Renal cortical epithelial cell (primary cell): ENCODE results near the gene TDP1. TPM values are rescaled to one million over a fixed set of nuclear protein-coding genes. Genes with fewer than 3 reads are reported as not detected.

ENCODE experiments used
- DNase-seq: peaks from one replicate; pipeline ENCODE4 v3.0.0-alpha.2; 2011; ENCODE audit warnings: low read depth
- total RNA-seq: library from RNA; depleted of rRNA; stranded (reverse); fragments of >200 nt; gene quantifications from 2 replicates; pipeline ENCODE4 v1.2.3, GENCODE V29; 2014

The TDP1 gene
- total RNA-seq = 36.6 and 67.4 TPM in 2 replicates

GRCh38 chr14:89955745-89956660 is at the start of gene TDP1:
TSS of gene TDP1 (plus strand) at chr14:89955927. CDS start at chr14:89963115, 7,188 bp downstream.
- peak; percentile 89 for DNase-seq

GRCh38 chr14:89906000-89906399 is 49.7 kb upstream of the TDP1 start:
- no peak for DNase-seq

GRCh38 chr14:89907655-89908054 is 48.1 kb upstream of the TDP1 start:
- DNase-seq = no peak

- no peak for DNase-seq
Measured at GRCh38 chr14:89908712-89909450, 46.8 kb upstream of the TDP1 start.

GRCh38 chr14:89909586-89909985 is 46.1 kb upstream of the TDP1 start:
- DNase-seq = no peak

- DNase-seq = peak; percentile 50
Measured at GRCh38 chr14:89910691-89911009, 45.1 kb upstream of the TDP1 start.

- peak; percentile 89 for DNase-seq
Measured at GRCh38 chr14:89911010-89911919, 44.5 kb upstream of the TDP1 start.

- DNase-seq = no peak
Measured at GRCh38 chr14:89912221-89912620, 43.5 kb upstream of the TDP1 start.

- peak; percentile 98 for DNase-seq
Measured at GRCh38 chr14:89912667-89913211, 43.0 kb upstream of the TDP1 start.

GRCh38 chr14:89915114-89915878 is 40.4 kb upstream of the TDP1 start:
- peak; percentile 71 for DNase-seq

- no peak for DNase-seq
Measured at GRCh38 chr14:89918721-89919120, 37.0 kb upstream of the TDP1 start.

- no peak for DNase-seq
Measured at GRCh38 chr14:89920056-89920455, 35.7 kb upstream of the TDP1 start.

GRCh38 chr14:89921346-89921745 is 34.4 kb upstream of the TDP1 start:
- no peak for DNase-seq

- DNase-seq = no peak
Measured at GRCh38 chr14:89922031-89922907, 33.5 kb upstream of the TDP1 start.

GRCh38 chr14:89924268-89924667 is 31.5 kb upstream of the TDP1 start:
- peak; percentile 33 for DNase-seq

GRCh38 chr14:89926694-89927093 is 29.0 kb upstream of the TDP1 start:
- DNase-seq = peak; percentile 74

GRCh38 chr14:89927186-89927865 is 28.4 kb upstream of the TDP1 start:
- DNase-seq = no peak

- DNase-seq = no peak
Measured at GRCh38 chr14:89933002-89933401, 22.7 kb upstream of the TDP1 start.

GRCh38 chr14:89936654-89937185 is 19.0 kb upstream of the TDP1 start:
- no peak for DNase-seq
